Esophagus mucosa (tissue), 1 donor: Measurements from ENCODE around the gene SMAD5. TPM values are rescaled to one million over a fixed set of nuclear protein-coding genes. Genes with fewer than 3 reads are reported as not detected.

Source experiments
- ATAC-seq: fragments of 200-7000 bp; cut with Tn5 transposase; one replicate; pipeline ENCODE4 v1.9.1; 2020
- total RNA-seq: library from RNA; stranded (reverse); gene quantifications from one replicate; pipeline ENCODE4 v1.2.4, GENCODE V29; 2023
- donor health status: DM: yes; HTN: yes; CAD: no.

The SMAD5 gene
- total RNA-seq, 1 donor from 2014 or later = 46.8 TPM

DNA sequence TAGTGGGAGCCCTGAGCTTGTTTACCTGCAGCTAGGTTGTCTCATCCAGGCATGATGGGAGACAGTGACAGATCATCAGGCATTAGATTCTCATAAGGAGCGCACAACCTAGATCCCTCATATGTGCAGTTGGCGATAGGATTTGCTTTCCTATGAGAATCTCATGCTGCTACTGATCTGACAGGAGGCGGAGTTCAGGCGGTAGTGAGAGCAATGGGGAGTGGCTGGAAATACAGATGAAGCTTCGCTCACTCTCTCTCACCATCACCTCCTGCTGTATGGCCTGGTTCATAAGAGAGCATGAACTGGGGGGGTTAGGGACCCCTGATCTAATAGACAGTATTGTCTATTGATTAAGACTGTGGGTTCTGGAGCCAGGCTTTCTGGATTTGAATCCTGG, 24.9 kb downstream of the SMAD5 start:
- no peak for ATAC-seq

DNA sequence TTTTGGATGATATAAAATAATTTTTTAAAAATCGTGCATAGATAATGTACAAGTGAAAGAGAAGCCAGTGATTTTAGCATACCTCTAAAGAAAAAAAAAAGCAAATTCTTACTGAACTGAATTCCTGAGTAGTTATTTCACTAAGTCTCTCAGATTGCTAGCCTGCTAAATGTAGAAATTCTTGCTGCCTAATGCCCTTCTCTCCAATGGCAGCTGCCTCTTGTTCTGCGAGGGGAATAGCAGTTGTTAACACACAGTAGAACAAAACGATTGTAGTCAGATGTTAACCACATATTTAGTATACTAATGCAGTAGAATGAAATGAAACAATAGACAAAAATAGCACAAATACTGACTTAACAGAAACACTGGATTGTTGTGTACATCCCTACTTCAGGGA, 26.8 kb downstream of the SMAD5 start:
- no peak for ATAC-seq

DNA sequence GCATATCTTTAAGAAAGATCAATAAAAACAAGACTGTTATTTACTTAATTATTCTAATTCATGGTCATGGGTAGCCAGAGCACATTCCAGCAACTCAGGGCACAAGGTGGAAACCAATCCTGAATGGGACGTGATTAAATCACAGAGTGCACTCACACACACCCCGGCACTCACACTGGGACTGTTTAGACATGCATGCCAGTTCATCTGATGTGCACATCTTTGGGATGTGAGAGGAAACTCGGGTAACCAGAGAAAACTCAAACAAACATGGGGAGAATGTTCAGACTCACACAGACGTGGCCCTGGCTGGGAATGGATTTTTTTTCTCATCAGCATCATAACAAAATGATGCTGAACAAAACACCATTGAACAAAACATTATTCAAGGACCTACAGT, 29.4 kb downstream of the SMAD5 start:
- no peak for ATAC-seq

DNA sequence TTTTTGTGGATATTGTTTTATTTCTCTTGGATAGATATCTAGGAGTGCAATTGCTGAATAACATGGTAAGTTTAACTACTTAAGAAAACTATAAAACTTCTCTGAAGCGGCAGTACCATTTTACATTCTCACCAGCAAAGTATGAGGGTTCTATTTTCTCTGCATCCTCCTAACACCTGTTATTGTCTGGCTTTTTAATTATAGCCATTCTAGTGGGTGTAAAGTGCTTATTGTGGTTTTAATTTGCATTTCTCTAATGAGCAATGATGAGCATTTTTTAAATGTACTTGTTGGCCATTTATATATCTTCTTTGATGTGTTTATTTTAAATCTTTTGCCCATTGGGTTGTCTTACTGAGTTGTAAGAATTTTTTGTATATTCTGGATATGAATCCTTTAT, 31.6 kb downstream of the SMAD5 start:
- ATAC-seq = no peak

DNA sequence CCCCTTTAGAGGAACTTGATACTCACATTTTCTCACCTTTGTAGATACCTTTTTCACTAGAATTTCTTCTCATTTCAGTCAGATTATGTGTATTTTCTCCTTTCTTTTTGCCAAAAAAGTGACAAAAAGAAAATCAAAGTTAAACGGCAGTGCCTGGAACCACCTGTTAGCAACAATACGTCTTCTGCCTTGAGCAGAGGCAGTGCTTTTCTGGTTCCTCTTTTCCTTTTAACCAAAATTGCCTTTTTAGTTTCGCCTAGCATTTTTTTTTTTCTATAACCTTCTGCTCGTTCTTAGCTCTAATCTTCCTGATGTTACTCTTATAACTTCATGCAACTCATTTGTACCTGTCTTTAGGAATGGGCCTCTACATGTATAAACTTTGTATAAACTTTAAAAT, 34.3 kb downstream of the SMAD5 start:
- ATAC-seq = no peak

DNA sequence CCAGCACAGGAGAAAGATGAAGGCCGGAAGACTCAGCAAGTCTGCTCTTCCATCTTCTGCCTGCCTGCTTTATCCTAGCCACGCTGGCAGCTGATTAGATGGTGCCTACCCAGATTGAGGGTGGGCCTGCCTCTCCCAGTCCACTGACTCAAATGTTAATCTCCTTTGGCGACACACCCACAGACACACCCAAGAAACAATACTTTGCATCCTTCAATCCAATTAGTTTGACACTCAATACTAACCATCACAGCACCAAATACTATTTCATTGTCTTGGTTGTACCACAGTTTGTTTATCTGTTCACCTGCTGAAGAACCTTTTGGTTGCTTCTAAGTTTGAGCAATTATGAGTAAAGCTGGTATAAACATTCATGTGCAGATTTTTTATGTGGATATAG, 36.6 kb downstream of the SMAD5 start:
- ATAC-seq = no peak

DNA sequence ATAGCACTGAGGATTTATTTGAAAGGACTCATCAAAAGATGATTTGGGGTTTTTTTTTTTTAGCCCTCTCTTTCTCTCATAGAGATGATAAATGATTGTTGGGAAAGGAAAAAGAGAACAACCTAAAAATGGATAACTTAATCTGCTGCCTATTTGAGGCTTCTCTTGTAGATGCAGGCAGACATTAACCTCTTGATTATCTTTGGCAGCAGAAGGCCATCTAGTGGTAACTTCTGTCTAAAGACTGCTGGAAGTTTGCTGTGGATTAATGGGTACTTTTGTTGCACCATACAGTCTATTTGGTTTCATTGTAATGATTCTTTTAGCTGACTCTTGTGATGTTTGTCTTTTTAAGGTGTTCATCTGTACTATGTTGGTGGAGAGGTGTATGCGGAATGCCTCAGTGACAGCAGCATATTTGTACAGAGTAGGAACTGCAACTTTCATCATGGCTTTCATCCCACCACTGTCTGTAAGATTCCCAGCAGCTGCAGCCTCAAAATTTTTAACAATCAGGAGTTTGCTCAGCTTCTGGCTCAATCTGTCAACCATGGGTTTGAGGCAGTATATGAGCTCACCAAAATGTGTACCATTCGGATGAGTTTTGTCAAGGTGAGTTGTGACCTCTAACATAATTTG, 41.5 kb downstream of the SMAD5 start:
- peak; percentile 70 for ATAC-seq

DNA sequence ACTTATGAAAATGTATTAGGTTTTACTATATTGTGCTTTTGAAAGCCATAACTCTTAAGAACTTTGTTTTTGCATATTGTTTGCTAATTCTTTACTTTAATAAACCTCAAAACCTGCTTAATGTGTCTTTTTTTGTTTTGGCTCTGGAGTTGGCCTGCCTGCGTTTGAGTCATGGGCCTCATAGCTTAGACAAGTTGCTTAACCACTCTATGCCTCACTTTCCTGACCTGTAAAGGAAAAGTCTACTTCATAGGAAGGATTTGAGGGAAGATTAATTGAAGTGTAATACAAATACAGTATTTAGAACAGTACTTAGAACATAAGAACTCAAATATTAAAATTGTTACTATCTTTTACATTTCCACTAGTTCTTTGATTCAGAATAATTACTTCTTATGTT, 50.0 kb downstream of the SMAD5 start:
- peak; percentile 76 for ATAC-seq

DNA sequence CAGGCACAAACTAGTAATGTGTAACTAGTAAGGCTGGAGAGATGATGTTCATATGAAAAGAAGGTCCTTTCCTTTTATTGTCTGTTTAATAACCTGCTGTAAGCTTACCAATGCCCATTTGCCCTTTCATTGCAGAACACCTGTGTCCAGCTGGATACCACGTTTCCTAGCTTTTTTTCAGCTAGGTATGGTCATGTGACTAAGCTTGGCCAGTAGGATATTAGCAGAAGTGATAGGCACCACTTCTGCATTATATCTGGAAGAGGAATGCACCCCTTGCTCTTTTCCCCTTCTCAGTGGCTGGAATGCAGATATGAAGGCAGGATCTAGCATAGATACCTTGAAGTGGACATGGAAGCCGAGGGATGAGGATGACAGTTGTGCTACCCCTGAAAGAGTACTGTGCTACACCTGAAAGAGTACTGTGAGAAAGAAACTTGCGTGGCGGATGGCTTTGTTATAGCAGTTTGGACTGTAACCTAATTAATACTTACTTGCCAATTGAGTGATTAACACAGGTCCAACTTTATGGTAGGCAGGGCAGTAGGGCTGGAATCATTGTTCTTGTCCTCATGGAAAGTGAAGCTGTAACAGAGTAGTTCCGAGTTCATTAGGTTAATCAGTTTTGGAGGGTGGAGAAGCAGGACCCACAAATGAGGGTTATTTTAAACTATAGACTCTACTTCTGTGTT, 53.5 kb downstream of the SMAD5 start:
- ATAC-seq = no peak

DNA sequence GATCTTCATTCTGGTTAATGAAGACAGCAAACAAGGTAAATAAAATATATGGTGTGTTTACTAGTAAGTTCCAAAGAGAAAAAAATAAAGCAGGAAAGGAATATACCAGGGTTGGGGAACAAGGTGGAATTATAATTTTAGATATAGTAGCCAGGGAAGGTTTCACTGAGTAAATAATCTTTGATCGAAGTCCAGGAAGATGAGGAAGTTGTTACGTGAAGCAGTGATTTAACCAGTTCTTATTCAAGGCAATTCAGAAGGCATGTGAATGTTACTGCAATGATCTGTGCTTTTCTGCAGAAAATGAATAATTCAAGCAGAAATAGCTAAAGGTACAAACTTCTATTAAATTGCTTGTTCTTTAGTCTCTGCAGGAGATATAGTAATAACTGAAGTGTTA, 54.2 kb downstream of the SMAD5 start:
- ATAC-seq = no peak

DNA sequence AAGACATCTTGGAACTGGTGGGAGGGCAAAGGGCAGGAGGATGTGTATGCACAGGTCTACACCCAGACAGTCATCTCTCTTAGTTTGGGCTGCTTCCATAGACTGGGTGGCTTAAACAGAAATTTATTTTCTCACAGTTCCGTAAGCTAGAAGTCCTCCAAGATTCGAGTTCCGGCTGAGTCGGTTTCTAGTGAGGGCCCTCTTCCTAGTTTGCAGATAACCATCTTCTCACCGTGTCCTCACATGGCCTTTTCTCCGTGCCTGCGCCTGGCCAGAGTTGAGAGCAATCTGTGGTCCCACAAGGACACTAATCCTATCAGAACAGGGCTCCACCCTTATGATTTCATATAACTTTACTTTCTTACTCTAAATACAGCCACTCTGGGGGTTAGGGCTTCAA, 56.2 kb downstream of the SMAD5 start:
- no peak for ATAC-seq

DNA sequence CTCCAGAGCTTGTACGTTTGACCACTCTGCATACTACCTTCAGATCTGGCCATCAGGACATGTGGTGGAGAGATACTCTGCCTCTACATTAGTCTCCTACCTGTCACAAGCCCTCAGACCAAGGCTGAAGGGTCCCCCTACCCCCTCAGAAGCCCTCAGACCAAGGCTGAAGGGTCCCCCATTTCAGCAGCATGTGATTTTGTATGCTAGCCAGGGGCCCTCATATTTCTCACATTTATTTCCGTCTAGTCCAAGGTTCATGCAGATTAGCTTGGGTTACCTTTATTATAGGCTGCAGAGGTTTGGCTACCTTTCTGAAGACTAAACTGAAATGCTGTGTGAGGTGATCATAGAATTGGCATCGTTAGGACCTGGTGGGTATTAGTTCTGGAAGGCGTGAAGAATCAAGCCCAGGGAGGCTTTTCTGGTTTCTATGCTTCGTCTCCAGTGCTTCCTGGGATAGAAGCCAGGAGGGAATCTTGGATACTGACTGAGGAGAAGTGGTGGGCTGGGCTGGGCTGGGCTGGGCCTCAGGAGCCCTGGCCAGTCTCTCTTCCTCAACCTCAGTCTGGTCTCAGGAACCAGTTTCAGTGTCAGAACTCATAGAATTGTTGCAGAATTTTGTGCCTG, 57.6 kb downstream of the SMAD5 start:
- ATAC-seq = no peak

DNA sequence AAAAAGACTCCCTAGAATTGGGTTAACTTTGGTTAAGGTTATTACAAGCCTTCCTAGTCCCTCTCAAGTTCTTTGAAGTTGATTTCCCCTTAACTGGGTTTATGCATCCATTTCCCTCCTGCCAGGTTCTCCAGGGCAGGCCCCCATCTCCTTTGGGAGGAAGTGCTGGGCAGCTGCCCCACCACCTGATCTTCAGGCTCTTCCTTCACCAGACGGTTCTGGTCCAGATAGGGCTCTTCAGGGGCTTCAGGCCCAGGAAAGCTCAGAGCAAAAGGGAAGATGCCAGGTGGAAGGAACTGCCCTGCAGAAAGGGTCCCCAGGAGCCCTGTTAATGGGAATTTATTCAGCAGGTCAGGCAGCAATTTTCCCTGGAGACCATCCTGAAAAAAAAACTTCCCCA, 58.3 kb downstream of the SMAD5 start:
- no peak for ATAC-seq

DNA sequence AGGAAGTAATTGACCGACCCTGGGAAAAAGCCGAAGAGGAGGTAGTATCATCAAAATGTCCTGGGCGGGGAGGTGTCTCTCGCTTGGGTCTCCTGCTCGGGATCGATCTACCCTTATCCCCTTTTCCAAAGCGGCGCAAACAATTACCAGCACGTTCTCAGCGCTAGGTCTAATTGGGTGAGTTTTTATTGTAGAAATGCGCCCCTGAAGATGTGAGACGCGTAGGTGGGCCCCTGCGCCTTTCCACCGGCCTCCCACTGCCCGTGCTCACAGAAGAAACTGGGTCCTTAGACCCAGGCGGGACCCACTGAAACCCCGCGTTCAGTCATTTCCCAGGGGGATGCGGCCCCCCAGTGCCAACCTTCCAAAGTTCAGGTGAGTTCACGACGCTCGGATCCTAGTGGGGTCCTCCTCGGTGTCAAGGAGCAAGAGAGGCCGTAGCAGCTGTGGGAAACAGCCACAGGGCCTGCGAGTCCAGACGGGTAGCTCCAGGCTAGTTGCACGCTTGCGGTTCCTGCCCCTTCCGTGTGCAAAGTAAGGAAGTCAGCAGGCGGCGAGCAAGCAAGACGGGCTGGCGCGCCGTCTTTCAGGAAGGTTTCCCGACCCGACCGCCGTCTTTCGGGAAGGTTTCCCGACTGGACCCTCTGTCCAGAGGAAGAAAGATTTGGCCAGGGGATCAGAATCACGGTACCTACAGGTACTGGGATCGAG, 58.8 kb downstream of the SMAD5 start:
- ATAC-seq = peak; percentile 46

DNA sequence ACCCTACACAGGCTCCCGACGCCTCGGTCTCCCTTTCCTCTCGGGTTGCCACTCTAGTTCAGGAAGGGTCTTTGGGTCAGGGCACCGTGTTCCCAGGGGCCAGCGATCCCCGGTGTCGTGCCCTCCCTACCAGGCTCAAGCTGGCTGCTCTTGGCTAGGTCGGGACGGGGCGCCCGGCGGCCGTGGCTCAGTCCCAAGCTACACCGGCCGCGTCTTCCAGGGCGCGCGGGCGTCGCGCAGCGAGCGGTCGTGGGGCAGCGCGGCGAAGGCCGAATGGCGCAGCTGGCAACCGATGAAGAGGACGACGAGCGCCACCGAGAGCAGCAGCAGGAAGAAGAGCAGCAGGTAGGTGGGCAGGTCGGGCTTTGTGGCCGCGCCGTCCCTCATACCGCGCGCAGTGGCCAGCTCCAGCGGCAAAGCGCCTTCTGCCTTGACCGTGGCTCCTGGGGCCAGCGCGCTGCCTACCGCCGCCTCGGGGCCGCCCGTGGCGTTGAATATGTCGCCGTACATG, 59.4 kb downstream of the SMAD5 start:
- ATAC-seq = peak; percentile 46

DNA sequence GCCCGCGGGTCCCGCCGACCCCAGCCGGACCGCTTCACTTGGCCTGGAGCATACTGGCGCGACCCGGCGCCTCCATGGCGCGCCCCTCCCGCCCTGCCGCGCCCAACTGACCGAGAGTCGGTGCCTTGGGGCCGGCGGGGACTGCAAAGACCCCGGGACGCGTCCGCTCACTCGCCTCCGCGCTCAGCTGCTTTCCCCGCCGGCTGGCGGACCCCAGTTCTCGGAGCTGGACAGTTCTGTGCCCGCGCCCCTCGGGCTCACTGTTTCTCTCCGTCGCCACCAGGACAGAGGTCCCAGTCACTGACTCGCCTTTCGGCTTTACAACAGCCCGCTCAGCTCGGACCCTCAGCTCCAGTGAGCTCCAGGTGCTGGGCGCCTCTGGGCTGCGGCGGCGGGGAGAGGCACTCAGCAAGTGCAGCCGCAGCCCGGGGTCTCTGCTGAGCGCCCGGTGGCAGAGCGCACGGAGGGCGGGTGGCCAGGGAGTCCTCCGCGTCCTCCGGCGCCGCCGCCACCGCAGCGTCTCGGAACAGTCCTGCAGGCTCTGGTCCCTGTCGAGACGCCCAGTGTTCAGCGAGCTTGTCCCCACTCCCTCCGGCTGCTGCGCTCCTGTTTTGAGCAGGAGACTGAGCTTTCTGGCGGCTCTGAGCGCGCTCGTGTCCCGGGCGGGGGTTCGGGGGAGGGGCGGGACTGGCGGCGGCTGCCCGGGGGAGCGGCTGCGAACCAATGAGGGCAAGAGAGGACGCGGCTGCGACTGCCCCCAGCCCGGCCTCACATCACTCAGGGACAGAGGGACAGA, 60.1 kb downstream of the SMAD5 start, which contains the start of gene SMIM32:
SMIM32 (minus strand) TSS at position 637 of the 796 bp plus-strand sequence. CDS start 638 bp downstream, outside the sequence.
- peak; percentile 7 for ATAC-seq

DNA sequence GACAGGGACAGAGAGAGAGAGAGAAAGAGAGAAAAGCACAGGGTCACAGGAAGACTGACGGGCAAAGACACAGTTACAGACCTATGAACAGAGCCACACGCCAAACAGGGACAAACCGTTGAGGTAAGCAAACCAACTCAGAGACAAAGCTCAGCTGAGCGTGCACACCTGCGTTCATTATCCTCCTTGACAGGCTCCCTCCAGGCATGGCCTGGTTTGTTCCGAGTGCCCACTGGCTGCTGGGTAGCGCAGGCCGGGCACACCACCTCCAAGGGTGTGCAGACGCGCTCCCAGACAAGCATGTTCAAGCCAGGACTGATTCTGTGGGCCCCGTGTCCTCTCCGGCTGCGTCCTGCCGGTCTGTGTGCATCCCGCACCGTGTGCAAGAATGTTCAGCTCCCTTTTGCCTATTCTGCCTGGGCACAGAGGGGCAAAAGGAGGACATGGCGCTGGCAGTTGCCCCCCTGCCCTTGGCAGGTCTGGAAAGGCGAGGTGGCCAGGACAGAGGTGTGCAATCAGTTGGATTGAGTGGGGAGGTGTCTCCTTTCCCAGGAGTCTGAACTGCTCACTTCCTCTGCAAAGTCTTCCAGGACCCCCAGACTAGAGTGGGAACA, 60.8 kb downstream of the SMAD5 start:
- ATAC-seq = peak; percentile 26

DNA sequence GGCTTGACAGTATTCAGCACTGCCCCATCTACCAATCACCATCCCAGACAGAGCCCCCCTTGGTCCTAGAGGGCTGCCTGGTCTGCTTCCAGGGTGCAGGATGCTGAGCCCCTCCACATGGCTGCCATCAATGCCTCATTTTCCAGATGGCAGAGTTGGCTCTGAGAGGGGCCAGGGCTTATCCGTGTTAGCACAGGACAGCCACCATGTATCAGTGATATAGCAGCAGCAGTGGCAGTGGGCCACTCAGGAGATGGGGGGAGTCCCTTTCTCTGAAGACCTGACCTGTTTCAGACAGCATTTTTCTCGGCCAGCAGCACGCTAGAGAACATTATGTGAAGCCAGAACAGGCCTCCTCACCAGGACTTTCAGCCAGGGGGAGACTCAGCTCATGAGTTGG, 61.9 kb downstream of the SMAD5 start:
- ATAC-seq = no peak

DNA sequence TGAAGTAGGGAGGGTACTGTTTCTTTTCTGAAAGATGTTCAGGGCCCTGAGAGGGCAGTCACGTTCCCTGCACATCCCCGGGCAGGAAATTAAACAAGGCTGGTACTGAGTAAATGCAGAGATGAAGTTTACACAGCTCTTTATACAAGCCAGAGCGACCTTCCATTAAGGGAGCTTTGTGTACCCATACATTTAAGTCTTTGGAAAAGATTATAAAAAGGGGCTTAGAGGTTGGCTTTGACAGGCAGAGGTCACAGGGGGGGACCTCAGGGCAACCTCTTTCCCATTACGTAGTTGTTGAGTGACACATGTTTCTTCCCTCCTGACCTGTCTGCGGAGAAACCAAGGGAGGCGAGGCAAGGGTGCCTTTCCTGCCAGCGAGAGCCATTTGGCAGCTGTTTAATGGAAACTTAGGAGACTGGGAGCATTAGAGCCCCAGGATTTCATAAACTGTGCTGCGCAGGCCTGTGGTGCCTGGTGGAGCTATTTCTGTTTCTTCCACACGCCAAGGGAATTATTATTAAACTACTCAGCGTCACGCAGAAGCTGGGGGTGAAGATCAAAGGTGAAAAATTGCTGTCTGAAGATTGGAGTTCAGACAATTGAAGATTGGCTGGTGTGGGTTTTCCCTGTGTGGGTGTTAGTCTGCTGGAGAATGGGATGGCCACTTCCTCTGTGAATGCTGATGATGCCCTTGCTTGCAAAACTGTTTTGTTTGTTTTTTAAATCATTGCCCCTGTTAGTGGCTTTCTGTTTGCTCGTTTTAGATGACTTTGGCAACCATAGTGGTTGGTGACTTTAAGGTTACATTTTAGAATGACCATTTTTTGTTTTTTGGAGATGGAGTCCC, 63.6 kb downstream of the SMAD5 start:
- ATAC-seq = no peak

DNA sequence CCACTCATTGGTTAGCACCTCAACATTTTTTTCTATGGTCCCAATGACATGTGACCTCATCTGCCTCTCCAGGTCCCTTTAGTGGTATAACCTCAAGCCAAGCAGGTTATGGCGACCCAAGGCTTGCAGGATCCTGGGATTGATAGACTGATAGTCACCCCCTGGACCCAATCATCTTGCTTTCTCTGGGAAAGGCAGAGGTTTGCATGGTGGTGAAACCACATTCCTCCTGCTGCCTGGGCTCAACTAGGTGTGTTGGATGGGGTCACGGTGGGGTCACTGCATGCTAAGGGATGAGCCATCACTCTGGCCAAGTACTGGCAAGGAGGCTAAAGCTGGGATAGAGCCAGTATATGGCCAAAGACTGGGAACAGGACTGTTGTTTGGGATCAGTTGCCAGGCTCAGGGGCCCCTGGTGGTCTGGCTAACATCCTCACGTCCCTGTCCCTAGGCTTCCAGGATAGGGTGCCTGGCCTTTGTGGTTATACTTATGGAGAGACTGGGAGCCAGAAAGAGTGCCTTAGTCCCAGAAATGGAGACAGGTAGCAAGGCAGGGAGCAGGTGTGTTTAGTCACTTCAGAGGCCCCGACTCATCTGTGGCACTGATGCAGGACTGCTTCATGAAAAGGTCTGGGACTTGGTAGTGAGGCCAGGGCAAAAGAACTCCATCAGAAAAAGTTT, 65.0 kb downstream of the SMAD5 start:
- peak; percentile 17 for ATAC-seq
